Measurements from ENCODE around the gene ZNF516.

The ZNF516 gene

DNA sequence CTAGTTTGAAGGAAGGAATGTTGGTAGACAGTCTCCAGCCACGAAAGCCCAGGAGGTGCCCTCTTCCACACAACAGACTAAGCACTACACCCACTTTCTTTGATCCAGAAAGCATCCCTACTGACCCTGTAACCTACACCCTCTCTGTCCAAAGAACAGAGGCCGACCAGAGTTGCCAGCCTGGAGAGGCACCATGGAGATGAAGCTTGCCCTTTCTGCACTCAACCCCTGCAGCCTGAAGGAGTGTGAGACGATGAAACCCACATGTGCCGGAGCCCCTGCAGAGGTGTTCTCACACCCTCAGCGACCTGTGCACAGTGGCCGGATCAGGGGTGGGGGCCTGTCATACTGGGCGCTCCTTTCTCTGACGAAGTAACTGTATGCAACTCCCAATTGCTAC lies 136.3 kb downstream of the ZNF516 start:
- DNase-seq, result no peak

DNA sequence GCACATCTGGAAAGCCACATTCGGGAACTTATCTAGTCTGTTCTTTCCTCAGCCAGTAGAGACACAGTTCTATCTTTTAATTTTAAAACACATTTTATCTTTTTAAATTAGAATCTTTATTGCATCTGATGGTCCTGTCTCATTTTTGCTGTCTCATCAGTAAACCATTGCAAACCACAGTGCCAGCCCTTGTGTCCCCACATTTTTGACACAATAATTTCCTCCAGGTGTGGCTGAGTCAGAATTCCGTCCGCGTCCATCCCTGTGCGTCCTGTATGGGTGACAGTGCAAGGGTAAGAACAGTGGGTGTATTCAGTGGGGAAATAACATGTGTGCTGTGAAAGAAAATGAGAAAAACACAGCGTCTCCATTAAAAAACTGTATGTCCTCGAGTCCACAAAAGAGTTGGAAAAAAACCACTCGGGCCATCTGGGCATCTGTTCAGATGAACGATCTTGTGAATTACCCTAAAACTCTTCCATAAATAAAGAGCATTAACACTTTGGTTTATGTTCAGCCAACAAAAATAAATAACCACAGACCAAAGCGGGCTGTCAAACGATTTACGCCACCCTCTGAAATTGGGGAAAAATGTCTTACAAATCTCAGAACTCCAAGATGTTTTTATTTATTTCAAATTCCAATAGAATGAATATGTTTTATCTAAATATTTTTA lies 137.3 kb downstream of the ZNF516 start:
- DNase-seq, result no peak

DNA sequence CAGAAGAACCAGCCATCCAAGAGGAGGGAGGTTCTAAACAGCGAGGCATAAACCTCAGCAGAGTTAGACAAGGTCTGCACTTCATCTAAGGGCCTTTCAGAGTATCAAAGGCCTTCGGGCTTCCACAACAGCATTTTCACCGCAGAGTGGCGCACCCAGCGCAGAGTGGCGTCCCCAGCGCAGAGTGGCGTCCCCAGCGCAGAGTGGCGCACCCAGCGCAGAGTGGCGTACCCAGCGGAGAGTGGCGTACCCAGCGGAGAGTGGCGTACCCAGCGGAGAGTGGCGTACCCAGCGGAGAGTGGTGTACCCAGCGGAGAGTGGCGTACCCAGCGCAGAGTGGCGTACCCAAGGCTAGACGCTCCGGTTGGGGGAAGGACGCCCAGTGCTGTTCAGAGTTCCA lies 137.9 kb downstream of the ZNF516 start:
- no peak for DNase-seq

DNA sequence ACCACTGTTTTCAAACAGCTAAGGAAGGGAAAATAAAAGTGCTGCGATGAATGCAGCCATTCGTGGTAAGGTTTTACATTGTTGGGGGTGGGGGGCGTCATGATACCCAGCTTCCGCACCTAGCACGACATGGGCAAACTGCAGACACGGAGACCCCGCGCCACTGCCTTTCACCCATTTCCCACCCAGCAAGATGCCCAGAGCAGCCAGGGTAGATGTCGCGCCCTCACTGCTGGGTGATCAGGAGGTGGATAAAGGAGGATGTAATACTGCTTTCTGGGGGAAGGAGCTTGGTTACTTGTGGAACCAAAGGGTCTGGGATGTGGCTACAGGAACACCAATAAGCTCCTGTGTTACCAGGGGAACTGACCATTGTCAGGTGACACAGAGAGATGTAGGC lies 138.4 kb downstream of the ZNF516 start:
- no peak for DNase-seq

DNA sequence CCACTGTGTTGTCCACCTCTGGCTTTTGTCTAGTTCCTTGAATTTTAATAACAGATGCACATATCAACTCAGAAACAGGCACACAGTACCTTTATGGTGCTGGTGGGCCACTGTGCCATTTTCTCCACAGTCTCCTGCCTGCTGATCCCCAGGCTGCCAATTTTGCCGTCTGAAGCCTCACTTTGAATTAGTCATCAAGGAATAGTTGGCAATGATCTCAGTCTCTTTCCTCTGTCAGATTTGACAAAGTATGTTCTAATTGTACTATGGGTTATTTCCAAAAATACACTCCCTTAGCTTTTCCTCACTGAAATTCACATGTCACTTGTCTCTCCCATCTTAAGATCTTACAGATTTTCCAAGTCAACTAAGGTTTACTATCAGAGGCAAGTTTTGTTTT lies 140.7 kb downstream of the ZNF516 start:
- DNase-seq, result no peak

DNA sequence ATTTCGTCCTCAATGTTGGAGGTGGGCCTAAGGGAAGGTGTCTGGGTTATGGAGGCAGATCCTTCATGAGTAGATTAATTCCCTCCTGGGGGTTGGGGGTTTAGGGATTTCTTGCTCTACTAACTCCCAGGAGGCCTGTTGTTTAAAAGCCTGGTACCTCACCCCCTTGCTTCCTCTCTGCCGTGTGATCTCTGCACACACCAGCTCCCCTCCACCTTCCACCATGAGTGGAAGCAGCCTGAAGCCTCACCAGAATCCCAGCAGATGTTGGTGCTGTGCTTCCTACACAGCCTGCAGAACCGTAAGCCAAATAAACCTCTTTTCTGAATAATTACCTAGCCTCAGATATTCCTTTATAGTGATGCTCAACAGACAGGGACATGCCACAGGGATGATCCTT lies 141.5 kb downstream of the ZNF516 start:
- no peak for DNase-seq

DNA sequence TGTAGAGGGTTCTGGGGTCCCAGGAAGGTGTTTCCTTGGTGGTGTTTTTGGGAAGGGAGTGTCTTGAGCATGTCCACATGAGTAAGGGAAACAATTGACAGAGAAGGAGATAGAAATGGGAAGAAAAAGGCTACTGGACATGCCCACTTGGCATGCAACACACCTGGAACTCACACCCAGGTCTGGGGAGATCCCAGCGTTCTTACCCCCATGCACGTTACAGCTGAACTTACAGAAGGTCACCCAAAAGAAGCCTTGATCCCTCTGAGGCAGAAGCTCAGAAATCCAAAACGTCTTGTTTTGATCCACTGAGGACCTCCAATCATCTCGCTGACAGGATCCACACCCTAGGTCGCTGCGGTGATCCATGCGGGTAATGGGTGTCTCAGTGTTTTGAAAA lies 142.0 kb downstream of the ZNF516 start:
- no peak for DNase-seq

DNA sequence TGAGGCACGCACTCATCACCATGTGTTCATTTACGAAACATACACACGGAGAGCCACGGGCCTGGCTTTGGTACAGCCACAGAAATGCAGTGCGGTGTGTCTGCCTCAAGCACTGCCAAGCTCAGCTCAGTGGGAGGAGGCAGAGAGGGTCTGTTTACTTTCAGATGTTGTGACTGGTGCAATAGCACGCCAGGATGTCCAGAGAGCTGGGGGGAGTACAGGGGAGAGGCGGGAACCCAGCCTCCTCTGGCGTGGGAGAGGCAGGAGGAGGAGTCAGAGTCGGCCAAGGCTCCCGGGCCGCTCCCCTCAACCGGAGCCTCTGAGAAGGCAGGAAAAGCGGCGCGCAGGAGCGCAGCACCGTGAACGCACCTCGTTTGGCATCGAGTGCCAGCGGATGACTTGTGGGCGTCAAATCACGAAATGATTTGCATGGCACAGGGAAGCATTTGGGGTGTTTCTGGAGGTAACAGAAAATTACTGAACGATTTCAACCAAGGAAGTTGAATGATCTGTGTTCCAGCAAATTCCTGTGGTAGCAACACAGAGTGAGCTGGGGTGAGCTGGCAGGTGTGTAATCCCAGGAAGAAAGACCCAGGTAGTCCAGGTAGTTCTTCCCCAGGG lies 143.0 kb downstream of the ZNF516 start:
- no peak for DNase-seq

DNA sequence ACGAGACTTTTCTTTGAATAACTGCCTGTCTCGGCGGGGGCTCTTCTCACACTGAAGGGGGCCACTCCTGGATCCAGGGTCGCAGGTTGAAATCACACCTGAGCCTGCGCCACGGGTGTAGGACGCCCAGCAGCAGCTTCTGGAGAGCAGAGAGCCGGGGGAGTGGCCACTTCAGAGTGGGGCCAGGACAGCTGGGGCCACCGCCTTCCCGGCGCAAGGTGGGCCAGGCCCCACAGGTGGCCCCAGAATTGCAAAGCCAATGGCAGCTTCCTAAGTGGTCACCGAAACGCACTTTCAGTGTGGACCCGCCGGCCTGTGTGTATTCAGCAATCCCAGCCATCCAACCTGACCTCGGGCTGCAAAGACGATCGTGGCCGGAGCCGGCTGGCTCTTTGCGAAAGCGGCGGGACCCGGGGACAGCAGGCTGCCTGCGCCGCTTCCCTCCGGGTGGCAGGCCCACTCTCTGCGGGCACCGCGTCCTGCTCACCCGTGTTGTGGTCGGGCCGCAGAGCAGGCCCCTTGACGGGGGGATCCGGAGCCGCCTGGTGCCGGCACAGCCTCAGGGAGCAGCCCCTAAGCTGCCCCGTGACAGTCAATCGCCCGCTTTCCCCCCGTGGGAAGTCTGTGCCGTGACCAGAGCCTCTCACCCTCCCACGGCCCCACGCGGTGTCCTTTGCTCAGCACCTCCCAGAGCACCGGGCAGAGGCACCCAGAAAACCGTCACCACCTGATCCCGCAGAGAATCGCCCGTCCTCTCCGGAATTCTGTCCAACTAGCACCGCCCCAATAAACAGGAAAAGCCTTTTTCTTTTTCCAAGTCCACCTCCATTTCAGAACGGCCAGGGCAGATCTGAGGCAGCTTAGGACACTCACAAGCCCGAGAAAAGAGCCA lies 144.7 kb downstream of the ZNF516 start:
- no peak for DNase-seq

DNA sequence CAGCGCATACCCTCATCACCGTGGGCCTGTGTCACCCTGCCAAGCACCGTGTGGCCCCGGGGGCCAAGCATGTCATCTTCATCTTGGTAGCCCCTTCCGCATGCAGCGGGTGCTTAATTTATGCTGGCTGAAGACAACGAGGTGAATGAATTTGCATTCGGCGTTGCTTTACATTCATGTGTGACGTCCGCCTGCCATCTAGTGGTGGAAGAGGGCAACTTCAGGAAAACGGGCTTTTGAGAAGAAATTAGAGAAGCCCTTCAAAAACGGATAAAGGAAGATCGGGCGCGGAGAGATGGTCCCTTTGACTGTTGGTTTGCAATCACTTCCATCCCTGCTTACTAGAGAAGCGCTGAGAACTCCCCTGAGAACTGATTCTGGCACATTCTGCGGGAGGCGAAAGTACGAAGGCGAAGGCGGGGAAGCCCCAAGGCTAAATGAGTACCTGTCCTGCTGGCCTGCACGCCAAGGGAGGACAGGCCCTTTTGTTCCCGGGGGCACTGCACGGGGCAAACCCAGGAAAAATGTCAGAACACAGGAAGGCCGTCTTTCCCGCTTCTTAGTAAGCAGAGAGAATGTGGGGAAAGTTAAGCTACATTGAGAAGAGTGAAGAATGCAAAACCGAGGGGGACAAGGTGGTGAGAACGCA lies 145.9 kb downstream of the ZNF516 start:
- peak; percentile 64 for DNase-seq

DNA sequence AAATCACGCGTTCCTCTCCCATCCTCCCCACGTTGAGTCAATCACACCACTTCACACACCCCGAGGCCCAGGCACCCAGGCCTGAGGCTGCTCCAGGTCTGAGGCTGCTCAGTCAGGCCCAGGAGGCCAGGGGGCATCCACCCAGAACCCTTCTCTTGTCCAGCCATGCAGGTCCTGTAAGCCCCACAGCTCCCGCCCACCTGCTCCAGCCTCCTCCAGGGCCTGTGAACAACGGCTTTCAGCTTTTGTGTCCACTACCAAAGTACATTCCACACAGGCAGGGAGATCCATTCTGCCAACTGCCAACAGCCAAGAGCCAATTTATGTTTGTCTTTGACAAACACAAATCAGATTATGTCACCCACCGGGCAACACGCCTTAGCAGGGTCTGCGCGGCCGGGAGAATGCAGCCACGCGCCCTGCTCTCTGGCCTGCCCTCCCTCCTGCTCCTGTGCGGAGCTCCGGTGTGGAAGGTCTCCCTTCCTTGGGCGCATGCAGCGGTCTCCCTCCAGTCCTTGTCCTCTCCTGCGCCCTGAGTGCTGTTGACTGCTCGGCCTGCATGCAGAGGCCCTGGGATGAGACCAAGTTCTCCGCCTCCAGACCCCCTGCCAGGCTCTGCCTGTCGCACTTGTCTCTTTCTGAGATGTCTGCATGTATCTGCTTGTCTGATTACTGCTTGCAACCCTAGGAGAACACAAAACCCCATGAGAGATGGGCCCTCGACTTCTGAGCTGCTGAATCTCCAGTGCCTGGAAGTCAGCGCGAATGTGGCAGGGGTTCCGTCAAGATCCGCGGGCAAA lies 146.6 kb downstream of the ZNF516 start:
- no peak for DNase-seq

DNA sequence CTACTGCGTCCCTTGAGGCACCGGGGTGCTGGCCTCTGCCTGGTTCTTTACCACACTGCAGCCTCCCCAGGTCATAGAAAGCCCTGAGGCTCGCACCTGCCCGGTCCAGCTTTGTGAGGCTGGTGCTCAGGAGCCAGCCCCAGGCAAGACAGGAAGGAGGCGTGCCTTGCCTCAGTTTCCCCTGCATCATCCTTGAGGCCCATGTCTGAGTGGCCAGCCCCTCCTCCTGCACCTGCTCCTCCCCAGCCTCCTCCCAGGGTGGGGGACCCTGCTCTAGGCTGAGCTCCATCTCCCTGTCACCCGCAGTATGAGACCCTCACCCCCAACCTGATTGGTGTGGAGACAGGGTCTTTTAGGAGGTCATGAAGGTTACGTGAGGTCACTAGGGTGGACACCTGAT lies 147.7 kb downstream of the ZNF516 start:
- no peak for DNase-seq

DNA sequence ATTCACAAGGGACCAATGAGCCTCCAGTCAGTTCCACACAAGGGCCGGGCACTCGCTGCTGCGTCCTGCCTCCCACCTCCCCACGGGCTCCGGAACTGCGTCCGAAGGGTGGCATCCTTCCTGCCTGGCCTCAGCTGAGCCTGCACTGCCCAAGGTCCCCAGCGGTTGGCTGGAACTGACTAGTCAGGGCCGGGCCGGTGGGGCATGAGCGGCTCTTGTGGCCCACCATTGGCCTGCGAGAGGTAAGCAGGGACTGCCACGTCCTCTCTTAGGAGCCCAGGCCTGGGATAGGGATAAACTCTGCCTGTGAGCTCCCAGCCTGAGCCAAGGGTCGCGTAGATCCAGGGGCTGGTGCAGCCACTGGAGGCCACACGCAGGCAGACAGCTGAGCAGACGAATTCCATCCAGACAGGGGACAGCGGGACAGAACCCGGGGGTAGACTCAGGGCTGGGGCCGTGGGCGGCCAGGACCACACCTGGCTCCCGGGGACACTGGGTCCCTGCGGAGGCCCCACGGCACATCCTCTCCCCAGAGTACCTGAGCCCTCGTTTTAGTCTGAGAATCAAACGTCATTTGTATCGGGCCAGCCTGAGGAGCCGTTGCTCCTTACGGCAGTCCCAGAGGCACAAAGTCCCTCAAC lies 148.4 kb downstream of the ZNF516 start:
- DNase-seq, result no peak

DNA sequence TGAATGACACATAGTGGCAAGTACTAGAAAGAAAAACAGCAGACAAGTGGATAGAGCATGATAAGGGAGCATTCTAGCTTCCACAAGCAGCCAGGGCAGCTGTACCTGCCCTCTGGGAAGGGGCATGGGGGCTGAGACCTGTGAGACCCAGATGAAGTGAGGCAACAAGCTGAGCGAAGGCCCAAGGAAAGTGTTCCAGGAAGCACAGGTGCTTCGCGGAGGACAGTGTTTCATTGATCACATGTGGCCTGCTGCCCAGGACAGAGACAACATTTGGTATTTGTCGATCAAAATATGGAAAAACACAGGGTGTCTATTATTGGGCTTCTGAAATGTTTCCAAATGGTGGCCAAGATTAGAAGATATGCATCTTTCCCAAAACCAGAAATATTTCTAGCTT lies 149.1 kb downstream of the ZNF516 start:
- DNase-seq, result no peak

DNA sequence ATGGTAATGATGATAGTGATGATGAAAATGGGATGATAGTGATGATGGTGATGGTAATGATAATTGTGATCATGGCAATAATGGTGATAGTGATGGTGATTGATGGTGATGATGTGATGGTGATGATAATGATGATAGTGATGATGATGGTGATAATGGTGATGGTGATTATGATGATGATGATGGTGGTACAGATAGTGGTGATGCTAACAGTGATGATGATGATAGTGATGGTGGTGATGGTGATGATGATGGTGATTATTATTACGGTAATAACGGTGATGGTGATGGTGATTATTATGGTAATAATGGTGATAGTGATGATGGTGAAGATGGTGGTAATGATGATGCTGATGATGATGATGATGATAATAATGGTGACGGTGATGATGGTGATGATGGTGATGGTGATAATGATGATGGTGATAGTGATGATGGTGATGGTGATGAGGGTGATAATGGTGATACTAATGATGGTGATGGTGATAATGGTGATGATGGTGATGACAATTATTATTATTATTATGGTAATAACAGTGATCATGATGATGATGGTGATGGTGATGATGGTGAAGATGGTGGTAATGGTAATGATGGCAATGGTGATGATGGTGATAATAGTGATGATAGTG lies 151.0 kb downstream of the ZNF516 start:
- DNase-seq, result no peak

DNA sequence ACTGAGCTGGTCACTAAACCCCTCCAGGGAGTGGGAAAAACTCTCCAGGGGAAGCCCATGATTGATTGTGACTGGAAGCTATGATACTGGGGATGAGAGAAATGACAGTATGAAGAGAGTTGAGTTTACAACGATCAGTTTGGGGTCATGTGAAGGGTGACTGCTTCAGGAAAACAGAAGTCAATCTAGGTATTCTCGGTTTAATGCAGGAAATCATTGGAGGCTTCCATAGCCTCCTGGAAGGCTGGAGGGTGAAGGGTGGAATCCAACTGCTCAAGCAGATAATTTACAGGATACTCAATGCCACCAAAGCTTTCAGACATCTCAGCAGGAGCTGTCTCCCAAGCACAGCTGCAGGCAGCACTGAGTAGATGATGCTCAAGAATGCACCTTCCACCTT lies 154.6 kb downstream of the ZNF516 start:
- DNase-seq, result no peak

DNA sequence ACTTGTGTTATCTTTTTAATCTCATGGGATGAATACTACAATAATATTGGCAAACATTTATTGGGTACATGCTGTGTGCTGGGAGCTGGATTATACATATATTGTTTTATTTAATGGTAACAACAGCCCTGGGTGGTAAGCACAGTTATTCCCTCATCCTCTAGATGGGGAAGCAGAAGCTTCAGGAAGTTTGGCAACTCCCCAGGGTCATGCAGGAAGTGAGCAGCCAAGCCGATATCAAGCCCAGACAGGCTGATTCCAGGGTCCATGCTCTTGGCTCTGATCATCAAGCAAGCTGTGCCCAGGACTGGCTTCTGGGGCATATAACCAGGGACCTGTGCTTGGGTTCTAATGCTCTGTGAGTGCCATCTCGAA lies 155.8 kb downstream of the ZNF516 start:
- DNase-seq, result peak; percentile 6

DNA sequence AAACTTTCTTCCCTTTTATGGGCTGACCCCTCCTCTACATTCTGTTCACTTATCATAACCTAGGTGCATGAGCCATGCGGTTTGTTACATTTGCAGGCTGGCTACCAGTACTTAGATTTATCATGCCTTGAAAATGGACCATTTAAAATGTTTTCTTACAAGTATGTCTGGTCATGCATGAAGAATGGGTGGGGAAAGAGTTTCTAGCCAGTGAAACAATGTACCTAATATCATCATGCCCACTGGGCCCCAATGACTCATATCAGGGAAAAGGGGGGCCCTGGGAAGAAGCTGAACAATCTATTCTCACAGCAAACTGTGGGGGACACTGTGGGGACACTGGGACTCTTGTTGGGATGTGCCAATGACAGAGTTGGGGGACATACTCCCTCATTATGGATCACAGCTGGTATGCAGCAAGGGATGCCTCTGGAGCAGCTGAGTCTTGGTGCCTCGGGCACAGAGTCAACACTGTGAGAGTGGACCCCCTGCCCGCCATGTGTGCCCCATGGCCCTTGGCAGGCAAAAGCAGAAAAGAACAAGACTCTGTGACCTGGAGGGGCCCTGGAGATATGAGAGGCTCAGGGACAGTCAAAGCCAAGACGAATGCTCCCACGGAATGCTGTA lies 156.3 kb downstream of the ZNF516 start:
- no peak for DNase-seq

DNA sequence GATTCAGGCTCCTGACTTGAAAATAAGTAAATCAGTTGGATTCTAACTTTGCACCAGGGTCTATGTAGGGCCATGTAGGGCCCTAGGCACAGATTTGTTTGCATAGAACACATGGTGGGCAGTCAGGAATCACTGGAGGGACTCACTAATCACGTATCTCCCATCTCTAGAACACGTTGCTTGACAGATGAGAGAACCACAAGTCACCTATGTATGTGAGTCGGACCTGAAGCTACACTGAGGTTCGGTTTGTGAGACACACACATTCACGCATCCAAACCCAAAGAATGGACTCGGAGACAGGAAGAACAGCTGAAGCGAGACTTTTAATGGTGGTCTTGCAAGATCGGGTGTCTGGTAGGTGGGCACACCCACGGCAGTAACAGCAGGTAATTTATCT lies 157.0 kb downstream of the ZNF516 start:
- DNase-seq, result no peak

DNA sequence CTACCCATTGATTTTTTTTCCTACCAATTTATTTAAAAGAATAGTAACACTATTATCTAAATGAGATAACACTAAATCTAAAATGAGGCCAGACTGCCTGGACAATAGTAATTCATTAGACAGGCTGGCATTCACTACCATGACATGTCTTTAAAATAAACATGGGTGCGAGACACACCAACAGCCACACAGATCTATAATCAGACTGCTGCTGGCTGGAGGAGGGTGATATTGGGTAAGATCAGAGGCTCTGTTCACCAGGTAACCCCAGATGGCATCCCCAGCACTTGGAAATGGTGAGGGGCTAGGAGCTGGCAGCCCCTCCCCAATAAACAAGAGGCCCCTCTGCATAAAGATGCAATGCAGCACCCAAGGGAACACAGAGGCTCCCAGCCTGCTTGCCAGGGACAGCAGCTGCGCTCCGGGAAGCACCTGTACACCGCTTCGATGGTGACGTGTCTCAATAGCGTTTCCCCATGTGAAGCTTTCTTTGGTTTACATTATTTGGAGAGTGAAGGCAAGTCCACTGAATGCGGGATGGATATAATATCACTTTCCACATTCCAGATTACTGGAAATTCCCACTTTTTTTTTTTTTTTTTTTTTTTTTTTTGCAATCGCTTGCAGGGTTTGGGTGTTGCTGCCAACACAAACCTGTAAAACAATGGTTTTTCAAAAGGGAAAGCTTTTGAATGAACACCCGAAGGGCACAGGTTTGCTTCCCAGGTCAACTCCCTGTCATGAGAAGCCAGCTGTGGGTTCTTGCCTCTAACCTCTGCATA lies 159.0 kb downstream of the ZNF516 start:
- no peak for DNase-seq
